ENCODE measurements around the gene RAD51D.
"Not testable (repeated sequence)": the region's sequence is repeated elsewhere in the genome, so short reads cannot be mapped to it uniquely, and the experiment has no call there.

Gene RAD51D

DNA sequence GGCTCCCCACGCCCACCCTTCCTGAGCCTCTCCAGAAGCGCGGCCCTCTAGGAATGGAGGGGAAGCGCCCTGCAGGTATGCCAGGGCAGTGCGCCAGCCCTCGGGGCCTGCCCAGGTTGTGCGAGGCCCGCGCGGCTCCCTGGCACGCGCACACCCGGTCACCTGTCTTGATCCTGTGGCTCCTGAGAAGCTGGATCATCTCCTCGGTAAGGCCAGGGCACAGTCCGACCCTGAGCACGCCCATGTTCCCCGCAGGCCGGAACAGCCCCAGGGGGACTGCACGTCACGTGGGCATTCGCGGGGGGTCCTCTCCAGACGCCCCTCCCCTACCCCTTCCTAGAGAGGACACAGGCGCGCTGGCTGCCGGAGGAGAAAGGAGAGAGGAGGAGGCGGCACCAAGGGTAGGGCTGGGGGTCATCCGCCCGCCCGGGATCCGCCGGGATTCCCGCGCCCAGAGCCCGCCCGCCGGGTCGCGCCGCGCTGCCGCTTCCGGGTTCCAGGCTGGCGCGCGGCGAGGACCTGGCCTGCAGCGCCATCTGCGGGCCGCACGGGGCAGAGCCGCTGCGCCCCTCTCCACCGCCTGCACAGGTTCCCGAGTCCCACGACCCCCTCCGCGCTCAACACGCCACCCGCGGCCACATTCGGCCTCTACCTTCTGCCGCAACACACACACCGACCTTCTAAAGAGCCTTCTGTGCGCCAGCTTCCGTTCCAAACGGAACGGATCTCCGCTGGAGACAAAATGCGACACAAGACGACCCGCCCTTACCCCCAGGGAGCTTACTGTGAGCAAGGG lies at the start of gene RAD51D:
Gene RAD51D, minus strand, starts transcription at position 491 of the 796 bp plus-strand sequence. Its CDS starts 247 bp downstream, at position 244.
- DNase-seq (ENCODE audit: low read depth, low spot score), result peak; percentile 92

DNA sequence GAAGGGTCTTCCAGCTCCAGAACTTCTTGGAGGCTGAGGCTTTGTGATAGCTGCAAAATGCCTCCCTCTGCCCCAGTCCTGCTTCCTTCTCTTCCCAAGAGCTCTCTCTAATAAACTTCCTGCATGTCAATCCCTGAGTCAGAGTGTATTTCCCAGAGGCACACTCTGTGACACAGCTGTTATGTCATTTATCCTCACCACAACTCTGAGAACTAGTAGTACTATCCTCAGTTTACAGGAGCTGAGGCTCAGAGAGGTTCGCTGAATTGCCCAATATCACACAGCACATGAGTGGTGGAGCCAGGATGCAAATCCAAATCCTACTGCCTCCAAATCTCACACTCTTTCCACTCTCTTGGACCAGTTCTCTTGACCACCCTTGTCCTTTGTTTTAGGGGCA lies 48.0 kb upstream of the RAD51D start:
- DNase-seq (ENCODE audit: low read depth, low spot score), result no peak

DNA sequence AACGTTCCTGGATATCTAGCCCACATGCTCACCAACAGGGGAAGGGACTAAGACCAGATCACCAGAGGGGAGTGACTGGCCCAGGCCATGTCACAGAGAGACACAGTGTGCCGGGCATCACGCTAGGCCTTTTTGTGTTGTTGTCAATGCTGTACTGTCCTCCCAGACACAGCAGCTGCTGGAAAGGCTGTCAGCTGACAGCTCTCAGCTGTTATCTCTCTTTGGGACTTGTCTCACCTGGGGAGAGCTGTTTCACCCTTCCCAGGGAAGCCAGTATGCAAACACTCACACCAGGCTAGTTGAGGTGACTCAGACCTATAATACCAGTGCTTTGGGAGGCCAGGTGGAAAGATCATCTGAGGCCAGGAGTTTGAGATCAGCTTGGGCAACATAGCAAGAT lies 47.4 kb upstream of the RAD51D start:
- no peak for DNase-seq (ENCODE audit: low read depth, low spot score)

DNA sequence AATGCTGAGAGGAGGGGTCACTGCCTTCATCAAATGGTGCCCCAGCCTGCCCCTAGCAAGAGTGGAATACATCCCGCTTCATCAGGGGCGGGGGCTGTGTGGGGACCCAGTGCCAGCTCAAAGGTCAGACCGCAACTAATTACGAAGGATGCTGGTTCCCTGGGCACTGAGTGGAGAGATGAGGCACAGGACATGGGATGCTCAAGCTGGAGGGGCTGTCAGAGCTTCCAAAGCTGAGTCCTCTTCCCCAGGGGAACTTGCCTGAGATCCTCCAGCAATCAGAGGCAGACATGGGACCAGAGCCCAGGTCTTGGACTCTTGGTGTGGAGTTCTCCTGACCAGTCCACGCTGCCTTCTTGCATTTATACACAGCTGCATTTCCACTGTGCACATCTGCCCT lies 46.9 kb upstream of the RAD51D start:
- no peak for DNase-seq (ENCODE audit: low read depth, low spot score)

DNA sequence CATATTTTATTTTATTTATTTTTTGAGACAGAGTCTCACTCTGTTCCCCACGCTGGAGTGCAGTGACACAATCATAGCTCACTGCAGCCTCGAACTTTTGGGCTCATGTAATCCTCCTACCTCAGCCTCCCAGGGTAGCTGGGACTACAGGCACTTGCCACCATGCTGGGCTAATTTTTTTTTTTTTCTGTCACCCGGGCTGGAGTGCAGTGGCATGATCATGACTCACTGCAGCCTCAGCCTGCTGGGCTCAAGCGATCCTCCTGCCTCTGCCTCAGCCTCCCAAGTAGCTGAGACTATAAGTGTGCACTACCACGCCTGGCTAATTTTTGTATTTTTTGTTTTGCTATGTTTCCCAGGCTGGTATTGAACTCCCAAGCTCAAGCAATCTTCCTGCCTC lies 45.1 kb upstream of the RAD51D start:
- no peak for DNase-seq (ENCODE audit: low read depth, low spot score)

DNA sequence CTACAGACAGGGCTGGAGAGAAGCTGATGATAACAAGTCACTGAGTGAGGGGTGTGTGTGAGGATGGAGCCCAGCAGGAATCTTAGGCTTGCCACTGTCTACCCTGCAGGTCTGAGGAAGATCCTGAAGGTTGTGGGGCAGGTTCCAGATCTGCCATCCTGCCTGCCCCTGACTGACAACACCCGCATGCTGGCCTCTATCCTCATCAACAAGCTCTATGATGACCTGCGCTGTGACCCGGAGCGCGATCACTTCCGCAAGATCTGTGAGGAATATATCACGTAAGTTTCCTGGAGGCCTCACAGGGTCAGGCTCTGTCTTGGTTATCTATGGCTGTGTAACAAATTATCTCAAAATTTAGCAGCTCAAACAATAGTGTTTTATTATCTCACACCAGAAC lies 44.2 kb upstream of the RAD51D start:
- no peak for DNase-seq (ENCODE audit: low read depth, low spot score)

DNA sequence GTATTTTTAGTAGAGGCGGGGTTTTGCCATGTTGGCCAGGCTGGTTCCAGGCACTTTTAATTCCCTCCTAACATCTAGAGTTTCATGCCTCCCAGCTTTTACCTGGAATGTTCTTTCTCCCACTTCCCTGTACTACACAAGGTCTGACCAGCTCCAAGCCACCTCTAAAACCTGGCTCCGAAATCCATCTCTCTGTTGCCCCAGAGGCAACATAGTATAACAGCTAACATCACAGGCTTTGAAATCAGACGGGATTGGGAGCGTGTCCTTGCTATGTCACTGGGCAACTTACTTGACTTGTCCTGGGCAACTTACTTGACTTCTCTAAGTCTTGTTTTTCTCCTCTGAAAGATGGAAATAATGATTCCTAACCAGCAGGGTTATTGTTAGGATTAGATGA lies 43.1 kb upstream of the RAD51D start:
- DNase-seq (ENCODE audit: low read depth, low spot score), result no peak

DNA sequence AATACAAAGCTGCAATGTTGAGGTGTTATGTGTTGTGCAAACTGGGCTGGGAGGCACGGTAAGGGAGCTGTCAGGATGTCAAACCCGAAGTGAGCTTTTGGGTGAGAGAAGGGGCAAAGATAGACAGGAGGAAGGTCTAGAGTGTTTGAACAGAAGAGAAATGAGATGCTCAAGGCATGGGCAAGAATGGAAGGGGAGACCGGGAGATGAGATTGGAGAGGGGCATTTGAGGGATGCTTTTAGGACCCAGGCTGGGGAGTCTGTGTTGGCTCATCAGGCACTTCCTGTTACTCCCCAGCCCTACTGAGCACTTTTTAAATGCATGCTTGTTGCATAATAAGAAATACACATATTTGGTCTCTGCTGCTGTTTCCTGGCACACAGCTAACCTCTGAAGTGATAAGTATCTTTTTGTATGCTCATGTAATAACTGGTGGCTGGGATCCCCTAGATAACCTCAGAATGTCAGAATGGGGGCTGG lies 41.7 kb upstream of the RAD51D start:
- DNase-seq (ENCODE audit: low read depth, low spot score), result no peak

DNA sequence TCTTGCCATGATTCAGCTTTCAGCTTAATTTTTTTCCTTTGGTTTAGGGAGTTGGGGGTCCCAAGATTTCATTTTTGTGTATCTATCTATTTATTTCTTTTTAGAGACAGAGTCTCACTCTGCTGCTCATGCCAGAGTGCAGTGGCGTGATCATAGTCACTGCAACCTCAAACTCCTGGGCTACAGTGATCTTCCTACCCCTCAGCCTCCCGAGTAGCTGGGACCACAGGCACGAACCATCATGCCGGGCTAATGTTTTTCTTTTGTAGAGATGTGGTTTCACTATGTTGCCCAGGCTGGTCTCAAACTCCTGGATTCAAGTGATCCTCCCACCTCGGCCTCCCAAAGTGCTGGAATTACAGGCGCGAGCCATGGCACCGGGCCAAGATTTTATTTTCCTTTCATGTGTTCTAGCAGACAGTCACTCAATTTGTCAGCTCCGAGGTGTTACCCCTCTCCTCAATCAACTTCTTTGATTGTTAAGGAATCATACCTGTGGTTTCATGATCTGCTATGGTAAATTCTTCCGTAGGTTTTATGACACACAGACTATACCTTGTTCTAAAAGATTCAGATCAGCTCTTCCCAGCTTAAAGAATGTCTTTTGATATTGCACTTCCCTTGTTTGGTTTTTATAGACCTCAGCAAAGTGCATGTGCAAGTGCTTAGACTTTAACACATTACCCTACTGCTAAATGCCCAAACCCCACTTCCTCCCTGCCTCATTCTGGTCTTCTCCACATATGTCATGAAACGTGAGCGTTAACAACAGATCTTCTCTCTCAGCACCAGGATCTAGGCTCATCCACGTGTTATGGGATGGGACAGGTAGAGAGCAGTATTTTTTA lies 40.9 kb upstream of the RAD51D start:
- no peak for DNase-seq (ENCODE audit: low read depth, low spot score)

DNA sequence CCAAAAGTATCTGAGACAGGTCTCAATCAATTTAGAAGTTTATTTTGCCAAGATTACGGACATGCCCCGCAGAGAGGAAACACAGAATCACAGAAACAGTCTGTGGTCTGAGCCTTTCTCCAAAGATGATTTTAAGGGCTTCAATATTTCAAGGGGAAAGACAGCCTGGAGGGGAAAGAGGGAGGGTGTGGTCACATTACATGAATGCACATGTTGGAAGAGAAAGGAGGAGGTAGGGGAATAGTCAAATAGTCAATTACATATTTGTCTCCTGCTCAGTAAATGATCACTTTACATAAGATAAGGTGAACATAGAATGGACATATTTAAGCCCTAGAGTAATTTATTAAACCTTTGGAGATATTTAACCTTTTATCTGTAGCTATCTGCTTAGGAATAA lies 40.3 kb upstream of the RAD51D start:
- DNase-seq (ENCODE audit: low read depth, low spot score), result no peak

DNA sequence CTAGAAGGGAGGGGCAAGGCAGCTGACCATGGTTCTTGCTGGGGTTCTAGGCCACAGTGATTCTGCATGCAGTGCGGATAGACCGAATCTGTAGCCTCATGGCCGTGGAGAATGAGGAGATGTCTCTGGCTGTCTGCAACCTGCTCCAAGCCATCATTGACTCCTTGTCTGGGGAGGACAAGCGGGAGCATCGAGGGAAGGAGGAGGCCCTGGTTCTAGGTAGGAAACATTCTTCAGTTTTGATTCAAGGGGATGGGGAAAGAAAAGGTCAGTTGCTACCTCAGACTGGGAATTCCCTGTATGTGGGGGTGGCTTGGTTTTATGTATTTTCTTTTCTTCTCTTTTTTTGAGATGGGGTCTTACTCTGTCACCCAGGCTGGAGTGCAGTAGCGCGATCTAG lies 35.6 kb upstream of the RAD51D start:
- no peak for DNase-seq (ENCODE audit: low read depth, low spot score)

DNA sequence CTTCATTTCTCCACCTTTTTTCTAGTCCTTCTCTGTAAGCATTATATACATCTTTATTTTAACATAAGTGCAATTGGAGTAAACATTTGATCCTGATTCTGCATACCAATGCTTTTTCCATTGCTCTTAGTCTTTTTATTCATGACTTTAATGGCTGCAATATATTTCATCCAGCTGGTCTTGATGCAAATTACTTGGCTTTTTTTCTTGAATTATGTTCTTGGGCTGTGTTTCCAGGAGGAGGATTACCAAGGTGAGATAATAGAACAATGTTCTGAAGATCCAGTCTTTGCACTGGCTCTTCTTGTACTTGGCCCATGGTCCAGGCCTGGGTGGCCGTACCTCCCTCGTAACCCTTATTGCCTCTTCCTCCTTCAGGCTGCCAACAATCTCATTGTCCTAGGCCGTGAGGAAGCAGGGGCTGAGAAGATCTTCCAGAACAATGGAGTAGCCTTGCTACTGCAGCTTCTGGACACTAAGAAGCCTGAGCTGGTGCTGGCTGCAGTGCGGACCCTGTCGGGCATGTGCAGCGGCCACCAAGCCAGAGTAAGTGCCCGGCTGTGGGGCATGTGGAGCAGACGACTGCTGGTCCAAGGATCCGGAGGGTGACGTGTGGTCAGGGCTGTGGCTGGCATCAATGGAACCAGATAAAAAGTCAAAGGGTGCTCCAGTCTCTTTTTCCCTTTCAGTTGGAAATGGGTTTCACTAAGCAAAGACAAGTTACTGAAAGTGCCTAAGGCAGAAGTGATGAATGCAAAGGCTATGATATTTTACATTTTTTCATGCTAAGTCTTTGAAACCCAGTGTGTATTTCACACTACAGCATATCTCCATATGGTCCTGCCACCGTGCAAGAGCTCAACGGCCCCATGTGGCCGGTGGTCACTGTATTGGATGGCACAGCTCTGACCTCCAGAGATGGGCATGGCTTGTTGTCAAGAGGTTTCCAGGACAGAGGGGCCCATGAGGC lies 34.8 kb upstream of the RAD51D start:
- no peak for DNase-seq (ENCODE audit: low read depth, low spot score)

DNA sequence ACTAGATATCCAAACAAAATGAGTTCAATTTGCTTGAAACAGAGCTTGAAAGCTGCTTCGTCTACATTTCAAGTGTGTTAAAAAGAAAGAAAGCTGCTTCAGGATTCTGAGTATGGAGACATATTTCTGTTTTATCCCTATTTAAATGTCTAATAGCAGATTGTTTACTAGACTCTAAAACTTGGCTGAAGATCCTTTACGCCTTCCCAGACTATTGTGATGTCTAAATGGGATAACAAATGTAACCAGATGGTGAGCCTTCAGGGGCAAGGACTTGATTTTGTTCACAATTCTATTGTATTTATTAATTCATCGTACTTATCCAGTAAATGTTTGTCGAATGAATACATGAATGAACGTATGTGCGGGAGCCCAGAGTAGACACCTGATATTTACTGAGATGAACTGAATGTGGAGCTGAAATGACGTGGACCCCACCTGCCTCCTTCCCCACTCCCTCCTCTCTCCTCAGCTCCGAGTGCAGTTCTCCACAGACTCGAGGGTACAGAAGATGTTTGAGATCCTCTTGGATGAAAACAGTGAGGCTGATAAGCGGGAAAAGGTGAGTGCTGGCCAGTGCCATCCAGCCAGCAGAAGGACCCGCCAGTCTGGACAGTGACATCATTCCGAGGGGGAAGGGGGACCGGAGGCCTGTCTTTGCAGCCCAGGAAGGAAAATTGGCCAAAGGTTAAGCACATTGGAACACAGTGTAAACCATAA lies 32.9 kb upstream of the RAD51D start:
- no peak for DNase-seq (ENCODE audit: low read depth, low spot score)

DNA sequence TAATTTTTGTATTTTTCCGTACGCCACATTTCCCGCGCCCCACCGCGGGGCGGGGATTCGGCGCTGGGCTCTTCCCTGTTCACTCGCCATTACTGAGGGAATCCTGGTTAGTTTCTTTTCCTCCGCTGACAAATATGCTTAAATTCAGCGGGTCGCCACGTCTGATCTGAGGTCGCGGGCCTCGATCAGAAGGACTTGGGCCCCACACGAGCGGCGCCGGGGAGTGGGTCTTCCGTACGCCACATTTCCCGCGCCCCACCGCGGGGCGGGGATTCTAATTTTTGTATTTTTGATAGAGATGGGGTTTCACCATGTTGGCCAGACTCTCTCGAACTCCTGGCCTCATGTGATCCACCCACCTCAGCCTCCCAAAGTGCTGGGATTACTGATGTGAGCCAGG lies 31.4 kb upstream of the RAD51D start:
- not testable (repeated sequence) for DNase-seq (ENCODE audit: low read depth, low spot score)

DNA sequence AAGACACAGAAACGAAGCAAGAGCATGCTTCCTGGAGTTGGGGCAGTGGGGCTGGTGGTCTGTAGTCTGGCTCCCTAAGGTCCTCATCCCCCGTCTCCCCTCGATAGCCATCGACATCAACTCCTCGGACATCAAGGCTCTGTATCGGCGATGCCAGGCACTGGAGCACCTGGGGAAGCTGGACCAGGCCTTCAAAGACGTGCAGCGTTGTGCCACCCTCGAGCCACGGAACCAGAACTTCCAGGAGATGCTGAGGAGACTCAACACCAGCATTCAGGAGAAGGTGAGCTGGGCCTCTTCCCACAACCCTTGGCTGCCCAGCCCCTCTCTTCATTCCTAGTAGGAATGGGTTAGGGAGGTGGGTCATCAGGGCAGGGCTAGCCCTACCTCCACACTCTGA lies 30.3 kb upstream of the RAD51D start:
- no peak for DNase-seq (ENCODE audit: low read depth, low spot score)

DNA sequence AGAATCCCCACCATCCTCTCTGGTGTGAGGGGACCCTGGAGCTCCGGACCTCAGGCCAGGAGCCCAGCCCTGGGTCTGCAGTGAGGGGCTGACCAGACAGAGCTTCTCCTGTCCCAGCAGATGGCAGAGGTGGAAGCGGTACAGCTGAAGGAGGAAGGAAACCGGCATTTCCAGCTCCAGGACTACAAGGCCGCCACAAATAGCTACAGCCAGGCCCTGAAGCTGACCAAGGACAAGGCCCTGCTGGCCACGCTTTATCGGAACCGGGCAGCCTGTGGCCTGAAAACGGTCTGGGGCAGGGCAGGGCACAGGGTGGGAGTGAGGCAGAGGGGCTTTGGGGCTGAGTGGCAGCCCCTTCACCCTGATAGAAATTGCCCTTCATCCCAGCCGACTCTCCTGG lies 28.5 kb upstream of the RAD51D start:
- DNase-seq (ENCODE audit: low read depth, low spot score), result no peak

DNA sequence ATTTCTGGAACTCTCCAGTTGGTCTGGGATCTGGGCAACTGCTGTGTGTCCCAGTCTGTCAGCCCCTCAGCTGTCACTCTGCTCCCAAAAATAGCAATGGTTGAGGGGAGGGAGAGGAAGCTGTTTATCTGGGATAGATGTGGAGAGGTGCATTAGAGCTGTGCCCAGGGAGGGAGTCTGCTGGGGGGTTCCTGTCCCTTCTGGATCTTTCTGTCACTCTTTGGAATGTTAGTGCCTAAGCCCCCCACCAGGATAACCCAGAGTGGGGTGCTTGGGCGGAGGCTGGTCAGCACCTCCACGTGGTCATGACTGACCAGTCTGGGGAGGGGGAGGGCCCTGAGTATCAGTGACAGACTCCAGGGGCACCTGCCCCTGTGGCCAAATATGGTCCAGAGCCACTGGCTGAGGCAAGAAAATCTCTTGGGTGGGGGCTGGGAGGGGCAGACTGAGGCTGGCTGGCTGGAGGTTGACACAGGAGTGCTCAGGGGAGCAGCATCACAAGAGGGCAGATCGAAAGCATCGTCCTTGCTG lies 27.8 kb upstream of the RAD51D start, which contains the start of gene UNC45B:
Gene UNC45B, plus strand, starts transcription at position 443 of the 531 bp plus-strand sequence. CDS start 447 bp downstream, outside the sequence.
- no peak for DNase-seq (ENCODE audit: low read depth, low spot score)

DNA sequence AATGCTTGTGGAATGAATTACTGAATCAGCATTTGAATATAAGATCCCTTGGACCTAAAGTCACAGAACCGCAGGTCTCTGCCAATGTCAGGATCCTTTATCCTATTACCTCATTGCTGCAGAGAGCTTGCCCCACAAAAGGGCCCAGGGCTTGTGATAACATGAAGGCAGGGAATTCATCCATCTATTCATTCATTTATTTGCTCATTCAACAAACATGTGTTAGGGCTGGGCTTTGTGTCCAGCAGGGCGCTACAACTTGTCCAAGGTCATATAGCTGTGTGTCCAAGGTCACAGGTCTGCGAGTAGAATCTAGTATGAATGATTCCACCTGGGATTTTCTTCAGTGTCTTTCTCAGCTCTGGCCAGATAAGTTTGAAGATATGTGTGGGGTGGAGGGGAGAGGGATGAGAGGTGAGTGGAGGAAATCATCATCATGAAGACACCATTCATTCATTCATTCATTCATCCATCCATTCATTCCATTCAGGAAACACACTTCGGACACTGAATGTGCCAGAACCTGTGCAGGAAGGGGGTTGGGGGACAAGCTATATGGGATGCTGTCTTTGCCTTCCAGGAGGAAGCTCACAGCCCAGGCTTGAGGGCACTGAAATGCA lies 26.7 kb upstream of the RAD51D start:
- no peak for DNase-seq (ENCODE audit: low read depth, low spot score)

DNA sequence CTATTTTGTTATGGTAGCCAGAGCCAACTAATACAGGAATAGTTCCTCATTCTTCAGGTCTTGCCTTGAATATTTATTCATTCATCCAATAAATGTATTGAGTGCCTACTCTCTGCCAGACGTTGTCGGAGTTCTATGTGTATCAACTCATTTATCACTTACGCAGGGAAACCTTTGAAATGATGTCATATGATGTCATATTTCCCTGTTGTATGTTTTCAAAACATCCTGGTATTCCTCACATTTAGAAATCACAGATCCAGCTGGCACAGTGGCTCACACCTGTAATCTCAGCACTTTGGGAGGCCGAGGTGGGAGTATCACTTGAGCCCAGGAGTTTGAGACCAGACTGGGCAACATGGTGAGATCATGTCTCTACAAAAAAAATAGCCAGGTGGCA lies 25.2 kb upstream of the RAD51D start:
- DNase-seq (ENCODE audit: low read depth, low spot score), result no peak

DNA sequence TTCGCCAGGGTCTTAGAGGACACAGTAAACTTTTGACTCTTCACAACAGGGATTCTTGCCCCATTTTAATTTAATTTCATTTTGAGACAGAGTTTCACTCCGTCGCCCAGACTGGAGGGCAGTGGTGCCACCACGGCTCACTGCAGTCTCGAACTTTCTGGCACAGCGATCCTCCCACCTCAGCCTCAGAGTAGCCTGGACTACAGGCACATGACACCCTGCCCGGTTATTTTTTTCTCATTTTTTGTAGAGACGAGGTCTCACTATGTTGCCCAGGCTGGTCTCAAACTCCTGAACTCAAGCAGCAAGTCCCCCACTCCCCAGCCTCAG lies 22.8 kb upstream of the RAD51D start:
- DNase-seq (ENCODE audit: low read depth, low spot score), result no peak
